KOPT-K1 (cell line): ENCODE data around the gene ZNF205.

Experiments used
- H3K27ac ChIP-seq: fragments of 200-600 bp; sonication (generic); 2 replicates; pipeline ENCODE4 v1.5.1; 2016; ENCODE audit warnings: antibody characterized with exemption, mild to moderate bottlenecking, low read depth, low read length; ENCODE audit not compliant: poor library complexity, severe bottlenecking
- H3K36me3 ChIP-seq: fragments of 200-600 bp; sonication (generic); 2 replicates; pipeline ENCODE4 v1.5.1; 2017; ENCODE audit warnings: antibody characterized with exemption, mild to moderate bottlenecking, low read length, moderate library complexity; ENCODE audit not compliant: insufficient read depth
- H3K9me3 ChIP-seq: fragments of 200-600 bp; sonication (generic); 2 replicates; pipeline ENCODE4 v1.5.1; 2017; ENCODE audit warnings: antibody characterized with exemption, low read length, mild to moderate bottlenecking; ENCODE audit not compliant: insufficient read depth, poor library complexity, severe bottlenecking

ZNF205 gene

DNA sequence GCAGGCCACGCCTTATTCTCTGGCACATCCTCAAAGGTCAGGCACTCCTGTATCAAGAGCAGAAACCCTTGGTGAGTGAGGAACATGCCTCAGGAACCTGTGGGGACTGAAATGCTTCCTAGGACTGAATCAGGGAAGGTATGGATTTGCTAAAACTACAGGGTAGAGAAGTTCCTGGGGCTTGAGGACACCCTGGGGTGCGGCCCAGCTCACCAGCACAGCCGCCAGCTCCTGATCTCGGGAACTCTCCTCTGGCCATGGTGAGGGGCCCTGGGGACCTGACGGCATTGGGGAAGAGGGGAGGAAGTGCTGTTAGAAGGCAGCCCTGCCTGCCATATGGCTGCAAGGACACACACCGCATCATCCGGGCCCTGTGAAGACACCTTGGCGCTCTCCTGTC lies 20.8 kb upstream of the ZNF205 start:
- no peak overlapping the region for H3K27ac ChIP-seq
- no peaks in the 10 kb centered on the region for H3K36me3 ChIP-seq
- no peaks in the 10 kb centered on the region for H3K9me3 ChIP-seq

DNA sequence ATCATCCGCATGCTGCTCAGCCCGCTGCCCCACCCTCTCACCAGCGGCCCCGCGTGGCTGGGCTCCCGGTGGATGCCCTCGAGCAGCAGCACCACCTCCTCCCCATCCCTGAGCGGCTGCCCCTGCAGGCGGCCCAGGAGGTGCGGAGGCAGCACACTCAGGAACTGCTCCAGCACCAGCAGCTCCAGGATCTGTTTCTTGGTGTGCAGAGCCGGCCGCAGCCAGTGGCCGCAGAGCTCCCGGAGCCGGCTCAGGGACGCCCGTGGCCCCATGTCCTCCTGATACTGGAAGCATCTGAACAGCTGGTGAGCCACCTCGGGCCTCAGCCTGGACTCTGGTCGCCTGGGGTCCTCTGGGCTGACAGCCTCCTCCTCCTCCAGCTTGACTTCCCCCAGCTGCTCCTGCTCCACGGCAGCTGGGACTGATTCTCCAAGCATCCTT lies 19.9 kb upstream of the ZNF205 start:
- H3K9me3 ChIP-seq = no peaks in the 10 kb centered on the region
- H3K36me3 ChIP-seq = no peaks in the 10 kb centered on the region
- H3K27ac ChIP-seq = no peak overlapping the region

DNA sequence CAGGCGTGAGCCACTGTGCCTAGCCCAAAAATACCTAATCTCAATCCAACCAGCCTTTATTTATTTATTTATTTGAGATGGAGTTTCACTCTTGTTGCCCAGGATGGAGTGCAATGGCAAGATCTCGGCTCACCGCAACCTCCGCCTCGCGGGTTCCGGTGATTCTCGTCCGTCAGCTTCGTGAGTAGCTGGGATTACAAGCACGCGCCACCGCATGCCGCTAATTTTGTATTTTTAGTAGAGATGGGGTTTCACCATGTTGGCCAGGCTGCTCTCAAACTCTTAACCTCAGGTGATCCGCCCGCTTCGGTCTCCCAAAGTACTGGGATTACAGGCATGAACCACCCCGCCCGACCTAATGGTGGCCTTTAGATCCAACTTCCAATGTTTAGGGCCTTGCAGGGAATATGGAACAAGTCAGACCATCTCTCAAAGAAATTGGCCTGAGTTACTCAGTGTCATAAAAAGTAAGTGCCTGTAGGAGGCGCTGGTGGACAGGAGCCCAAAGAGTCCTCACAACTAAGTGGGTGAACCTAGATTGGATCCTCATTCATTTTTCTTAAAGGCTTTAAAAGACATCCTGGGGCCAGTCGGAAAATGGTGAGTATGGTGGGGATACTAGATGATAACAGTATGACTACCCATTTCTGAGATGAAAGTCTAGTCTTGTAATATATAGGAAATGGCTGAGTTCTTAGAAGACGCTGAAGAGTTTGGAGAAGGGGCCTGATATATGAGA lies 17.9 kb upstream of the ZNF205 start:
- no peak overlapping the region for H3K27ac ChIP-seq
- H3K9me3 ChIP-seq = no peaks in the 10 kb centered on the region
- no peaks in the 10 kb centered on the region for H3K36me3 ChIP-seq

DNA sequence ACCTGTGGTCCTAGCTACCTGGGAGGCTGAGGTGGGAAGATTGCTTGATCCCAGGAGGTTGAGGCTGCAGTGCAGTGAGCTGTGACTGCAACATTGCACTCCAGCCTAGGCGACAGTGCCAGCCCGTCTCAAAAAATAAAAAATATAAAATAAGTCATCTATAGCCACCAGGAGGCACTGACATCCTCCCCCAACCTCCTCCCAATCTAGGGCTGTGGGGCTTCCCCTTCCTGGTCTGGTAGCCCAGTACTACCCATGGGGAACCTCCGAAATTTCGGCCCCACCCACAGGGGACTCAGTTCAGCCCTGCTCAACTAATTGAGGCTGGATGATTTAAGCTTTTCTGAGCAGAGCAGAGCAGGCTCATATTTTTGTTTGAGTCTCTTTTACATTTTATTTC lies 16.5 kb upstream of the ZNF205 start:
- Histone ChIP-seq H3K27ac (no peak overlapping the region), H3K9me3 (no peaks in the 10 kb centered on the region), H3K36me3 (no peaks in the 10 kb centered on the region)

DNA sequence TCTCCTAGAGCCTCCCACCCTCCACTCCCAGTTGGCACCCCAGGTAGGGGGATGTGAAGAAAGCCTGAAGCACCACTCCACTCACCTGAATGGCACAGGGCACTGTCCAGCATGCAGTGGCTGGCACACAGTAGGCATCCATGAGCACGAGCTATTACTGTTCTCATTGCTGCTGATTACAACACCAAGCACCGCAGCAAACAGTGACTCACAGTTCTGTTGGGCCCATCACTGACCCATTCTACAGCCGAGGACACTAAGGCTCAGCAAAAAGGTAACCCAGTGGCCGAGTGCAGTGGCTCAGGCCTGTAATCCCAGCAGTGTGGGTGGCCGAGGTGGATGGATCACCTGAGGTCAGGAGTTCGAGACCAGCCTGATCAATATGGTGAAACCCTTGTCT lies 16.0 kb upstream of the ZNF205 start:
- H3K36me3 ChIP-seq = no peaks in the 10 kb centered on the region
- no peaks in the 10 kb centered on the region for H3K9me3 ChIP-seq
- no peak overlapping the region for H3K27ac ChIP-seq

DNA sequence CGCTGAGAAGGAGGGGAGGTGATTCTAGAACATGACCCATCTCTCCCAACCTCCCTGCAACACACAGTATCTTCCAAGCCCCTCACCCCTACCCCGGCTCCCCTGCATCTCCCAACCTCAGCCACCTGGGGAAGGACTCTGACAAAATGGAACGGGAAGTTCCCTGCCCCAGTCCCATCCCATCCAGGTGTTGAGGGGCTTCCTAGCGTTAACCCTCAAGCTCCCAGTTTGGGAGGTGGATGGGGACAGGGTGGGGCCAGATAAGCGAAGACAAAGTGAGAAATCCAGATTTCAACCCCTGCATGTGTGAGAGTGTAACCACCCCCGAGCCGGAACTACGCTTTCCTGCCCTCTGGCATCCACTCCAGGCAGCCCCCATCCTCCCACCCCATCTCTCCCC lies 15.1 kb upstream of the ZNF205 start:
- no peak overlapping the region for H3K27ac ChIP-seq
- no peaks in the 10 kb centered on the region for H3K9me3 ChIP-seq
- H3K36me3 ChIP-seq = no peaks in the 10 kb centered on the region

DNA sequence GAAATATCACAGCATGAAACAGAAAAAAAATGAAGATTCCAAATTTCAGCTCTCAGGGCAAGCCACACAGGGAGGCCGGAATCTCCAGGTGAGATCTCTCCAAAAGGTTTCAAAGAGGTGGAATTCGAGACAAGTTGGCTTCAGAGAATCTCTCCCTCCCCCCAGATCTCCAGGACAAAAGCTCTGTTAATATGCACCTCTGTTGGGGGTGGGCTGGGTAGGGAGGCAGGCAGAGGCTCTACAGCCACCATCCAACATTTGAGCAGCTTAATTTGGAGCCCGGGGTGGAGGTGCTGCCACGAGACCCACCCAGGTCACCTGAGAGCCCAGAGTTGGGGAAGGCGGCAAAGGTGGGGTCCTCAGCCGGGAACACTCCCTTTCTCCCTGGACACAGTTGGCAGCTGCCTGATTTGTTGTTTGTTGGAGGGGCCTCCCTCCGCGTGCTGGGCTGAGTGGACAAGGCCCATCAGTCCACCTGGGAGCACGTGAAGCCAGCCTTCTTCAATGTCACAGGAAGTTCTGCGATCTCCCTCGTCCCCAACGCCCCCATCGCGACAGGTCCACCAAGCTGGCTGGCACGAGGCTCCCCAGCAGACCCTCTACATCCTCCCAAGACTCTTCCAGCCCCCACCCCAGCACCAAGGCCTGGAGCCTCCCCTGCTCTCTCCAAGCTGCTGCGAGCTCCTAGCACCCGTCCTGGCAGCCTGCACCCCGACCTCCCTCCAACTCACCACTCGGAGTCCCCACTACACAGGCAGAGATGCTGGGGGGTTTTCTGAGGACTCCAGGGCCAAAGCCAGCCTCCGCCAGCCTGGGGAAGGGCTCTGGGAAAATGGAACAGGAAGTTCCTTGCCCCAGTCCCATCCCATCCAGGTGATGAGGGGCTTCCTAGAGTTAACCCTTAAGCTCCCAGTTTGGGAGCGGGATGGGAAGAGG lies 13.7 kb upstream of the ZNF205 start, which contains the start of gene ZSCAN10:
ZSCAN10 (minus strand) TSS at position 836 of the 936 bp plus-strand sequence. CDS start 6,357 bp downstream, outside the sequence.
- peak within 1 kb of the TSS; percentile 45 for H3K27ac ChIP-seq
- H3K36me3 ChIP-seq = no peaks in the 10 kb centered on the region

DNA sequence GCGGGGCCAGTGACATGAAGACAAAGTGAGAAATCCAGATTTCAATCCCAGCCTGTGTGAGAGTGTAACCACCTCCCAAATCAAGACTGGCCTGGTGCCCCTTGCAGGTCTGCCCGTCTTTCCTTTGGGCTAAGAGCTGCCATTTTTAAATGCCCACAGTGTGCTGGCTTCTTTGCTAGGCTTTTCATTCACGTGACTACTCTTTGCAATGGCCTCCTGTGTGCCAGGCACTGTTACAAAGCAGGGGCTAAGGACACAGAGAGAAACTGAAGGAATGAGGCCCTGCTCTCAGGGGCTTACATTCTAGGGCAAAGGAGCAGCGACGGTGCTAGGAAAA lies 13.0 kb upstream of the ZNF205 start:
- Histone ChIP-seq H3K9me3 (no peaks in the 10 kb centered on the region), H3K27ac (no peak overlapping the region), H3K36me3 (no peaks in the 10 kb centered on the region)

More for the DNA sequence above, 13.7 kb upstream of the ZNF205 start, which contains the start of gene ZSCAN10:
- H3K9me3 ChIP-seq = no peaks in the 10 kb centered on the region

DNA sequence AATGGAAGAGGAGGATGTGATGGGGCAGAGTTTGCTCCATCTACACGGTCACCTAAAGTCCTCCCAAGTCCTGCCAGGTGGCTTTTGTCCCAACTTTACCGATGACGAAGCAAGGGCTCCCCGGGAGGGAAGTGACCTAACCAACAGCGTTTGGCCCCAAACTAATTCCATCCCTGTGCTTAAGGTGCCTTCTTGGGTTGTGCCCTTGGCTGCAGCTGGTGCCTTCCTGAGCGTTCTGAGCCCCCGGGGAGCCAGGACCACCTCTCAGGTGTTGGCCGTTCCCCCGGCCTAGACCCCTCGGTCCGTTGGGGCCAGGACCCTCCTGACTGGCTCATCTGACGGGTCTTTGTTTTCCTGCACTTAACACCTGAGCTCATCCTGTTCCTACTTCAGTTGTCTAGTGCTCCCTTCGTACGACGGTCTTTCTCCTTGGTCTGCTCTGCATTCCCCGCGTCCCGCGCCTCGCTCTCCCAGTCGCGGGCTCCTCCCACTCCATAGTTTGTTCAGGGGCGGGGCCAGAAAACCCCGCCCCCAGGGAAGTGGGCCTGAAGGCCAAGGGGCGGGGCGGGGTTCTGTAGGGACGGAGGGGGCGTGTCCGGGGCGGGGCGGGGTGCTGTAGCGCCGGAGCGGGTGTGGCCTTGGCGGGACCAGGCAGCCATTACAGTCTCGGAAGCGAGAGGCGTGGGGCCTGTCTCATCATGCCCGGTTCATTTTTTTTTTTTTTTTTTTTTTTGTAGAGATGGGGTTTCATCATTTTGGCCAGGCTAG lies 12.5 kb upstream of the ZNF205 start:
- Histone ChIP-seq H3K9me3 (no peaks in the 10 kb centered on the region), H3K27ac (peak overlapping the region; percentile 45), H3K36me3 (no peaks in the 10 kb centered on the region)

DNA sequence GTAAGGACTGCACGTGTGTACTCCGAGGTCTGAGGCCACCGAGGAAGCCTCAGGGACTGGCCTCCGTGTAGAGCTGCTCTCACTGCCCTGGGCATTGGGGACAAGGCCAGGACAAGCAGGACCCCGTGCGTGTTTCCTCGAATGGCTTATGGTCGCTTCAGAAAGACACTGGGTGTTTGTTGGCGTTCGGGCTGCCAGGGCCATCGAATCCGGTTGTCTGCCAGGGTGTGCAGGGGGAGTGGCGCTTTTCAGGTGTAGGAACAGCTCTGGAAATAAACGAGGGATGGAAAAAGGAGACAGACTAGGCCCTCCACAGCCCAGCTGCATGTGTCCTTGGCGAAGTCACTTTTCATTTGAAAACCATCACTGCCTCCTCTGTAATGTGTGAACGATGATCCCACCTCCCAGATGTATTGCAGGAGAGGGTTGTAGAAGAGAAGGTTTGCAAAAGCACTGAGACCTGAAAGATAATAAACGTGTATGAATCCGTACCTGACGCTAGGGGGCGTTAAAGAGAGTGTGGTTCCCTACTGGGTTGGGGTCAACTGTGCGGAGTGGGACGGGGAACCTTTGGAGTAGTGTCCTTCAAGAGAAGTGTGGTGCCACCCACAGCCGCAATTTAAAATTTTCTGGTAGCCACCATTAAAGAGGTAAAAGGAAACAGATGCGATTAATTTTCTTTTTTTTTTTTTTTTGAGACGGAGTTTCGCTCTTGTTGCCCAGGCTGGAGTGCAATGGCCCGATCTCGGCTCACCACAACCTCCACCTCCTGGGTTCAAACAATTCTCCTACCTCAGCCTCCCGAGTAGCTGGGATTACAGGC lies 11.2 kb upstream of the ZNF205 start:
- H3K36me3 ChIP-seq = no peaks in the 10 kb centered on the region
- no peaks in the 10 kb centered on the region for H3K9me3 ChIP-seq
- peak overlapping the region; percentile 41 for H3K27ac ChIP-seq

DNA sequence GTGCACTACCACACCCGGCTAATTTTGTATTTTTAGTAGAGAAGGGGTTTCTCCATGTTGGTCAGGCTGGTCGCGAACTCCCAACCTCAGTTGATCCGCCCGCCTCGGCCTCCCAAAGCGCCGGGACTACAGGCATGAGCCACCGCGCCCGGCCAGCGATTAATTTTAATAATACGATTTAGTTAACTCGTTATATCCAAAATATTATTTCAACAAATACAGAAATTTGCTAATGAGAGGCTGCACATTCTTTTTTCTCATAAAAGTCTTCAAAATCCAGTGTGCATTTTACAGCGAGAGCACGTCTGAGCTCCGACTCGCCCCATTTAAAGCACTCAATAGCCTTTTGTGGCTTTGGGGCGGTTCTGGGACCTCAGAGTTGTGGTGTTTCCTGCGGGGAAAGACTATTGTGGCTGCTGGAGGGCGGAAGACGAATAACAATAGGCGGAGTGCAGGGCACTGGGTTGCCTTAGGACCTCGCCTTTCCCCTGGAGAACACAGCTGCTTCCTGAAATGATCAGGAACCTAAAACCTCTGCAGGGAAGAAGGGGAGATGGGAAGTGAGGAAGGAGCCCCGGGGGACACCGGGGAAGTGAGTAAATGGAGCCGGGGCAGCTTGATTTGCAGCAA lies 10.4 kb upstream of the ZNF205 start:
- H3K36me3 ChIP-seq = no peaks in the 10 kb centered on the region
- no peaks in the 10 kb centered on the region for H3K9me3 ChIP-seq
- peak overlapping the region; percentile 16 for H3K27ac ChIP-seq

DNA sequence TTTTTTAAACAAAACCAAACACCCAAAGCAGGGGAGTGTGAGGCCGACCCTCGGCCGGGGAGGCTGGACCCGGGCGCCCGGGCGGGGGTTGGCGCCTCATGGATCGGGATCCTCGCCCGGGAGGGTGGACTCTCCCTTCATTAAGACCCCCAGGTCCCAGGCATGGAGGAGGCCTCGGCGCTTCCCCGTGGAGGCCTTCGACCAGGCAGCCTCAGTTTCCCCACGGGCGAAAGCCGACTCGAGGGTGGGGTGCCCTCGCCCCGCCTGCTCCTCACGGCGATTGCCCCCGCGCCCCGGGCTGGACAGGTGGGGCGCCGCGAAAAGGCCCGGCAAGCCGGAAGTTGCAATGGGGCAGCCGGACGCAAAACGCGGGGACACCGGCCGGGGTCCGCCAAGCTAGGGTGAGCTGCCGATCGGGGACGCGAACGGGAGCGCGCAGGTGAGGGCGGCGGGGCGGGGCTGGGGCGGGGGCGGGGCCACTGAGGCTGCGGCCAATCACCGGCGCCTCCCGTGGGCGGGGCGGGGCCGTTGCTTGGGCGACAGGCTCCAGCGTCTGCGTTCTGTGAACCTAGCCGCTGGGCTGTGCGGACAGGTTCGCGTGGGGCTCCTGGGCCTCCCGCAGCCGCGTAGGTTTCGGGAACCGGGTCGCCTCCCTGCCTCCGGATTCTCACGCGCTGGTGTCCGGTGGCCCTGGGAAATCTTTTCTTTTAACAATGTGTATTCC lies 6.0 kb upstream of the ZNF205 start:
- no peaks in the 10 kb centered on the region for H3K36me3 ChIP-seq
- peak overlapping the region; percentile 75 for H3K27ac ChIP-seq
- no peaks in the 10 kb centered on the region for H3K9me3 ChIP-seq

DNA sequence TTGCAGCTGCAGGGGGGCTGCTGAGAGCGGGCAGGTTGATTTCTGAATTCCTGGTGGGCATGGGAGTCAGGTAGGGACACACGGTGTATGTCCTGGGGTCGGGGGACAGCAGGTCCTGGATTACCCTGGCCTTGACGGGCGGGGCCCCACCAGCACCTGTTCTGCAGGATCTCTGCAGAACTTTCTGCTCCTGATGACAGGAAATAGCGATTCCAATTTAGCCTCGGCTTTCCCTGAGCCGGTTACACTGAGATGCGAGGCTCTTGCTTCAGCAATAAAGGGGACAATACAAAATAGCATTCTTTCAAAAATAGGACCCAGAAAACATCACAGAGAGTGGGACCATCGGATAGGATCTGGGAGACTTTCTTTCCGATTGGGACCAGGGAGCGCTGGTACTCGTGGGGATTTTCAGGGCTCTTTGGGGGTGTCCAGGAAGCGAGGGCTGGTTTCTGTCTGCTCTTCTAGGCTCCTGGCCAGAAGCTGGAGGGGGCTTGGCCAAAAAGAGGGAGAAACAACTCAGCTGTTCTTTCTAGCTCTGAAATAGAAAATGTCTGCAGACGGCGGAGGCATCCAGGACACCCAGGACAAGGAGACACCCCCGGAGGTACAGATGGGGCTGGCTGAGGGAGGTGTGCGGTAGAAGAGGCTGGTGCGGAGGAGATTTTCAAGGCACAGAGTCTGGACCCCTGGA lies 642 bp downstream of the ZNF205 start:
- H3K36me3 ChIP-seq = no peaks in the 10 kb centered on the region
- no peak overlapping the region for H3K27ac ChIP-seq
- no peaks in the 10 kb centered on the region for H3K9me3 ChIP-seq
